T-helper 1 cell (primary cell): ENCODE data around the gene B4GALNT4.
"Not testable (repeated sequence)": the region's sequence is repeated elsewhere in the genome, so short reads cannot be mapped to it uniquely, and the experiment has no call there.

Experiments used
- DNase-seq, 5 donors: peaks; one replicate each; pipeline ENCODE4 v3.0.0-alpha.2; 2012 to 2020

B4GALNT4 gene

DNA sequence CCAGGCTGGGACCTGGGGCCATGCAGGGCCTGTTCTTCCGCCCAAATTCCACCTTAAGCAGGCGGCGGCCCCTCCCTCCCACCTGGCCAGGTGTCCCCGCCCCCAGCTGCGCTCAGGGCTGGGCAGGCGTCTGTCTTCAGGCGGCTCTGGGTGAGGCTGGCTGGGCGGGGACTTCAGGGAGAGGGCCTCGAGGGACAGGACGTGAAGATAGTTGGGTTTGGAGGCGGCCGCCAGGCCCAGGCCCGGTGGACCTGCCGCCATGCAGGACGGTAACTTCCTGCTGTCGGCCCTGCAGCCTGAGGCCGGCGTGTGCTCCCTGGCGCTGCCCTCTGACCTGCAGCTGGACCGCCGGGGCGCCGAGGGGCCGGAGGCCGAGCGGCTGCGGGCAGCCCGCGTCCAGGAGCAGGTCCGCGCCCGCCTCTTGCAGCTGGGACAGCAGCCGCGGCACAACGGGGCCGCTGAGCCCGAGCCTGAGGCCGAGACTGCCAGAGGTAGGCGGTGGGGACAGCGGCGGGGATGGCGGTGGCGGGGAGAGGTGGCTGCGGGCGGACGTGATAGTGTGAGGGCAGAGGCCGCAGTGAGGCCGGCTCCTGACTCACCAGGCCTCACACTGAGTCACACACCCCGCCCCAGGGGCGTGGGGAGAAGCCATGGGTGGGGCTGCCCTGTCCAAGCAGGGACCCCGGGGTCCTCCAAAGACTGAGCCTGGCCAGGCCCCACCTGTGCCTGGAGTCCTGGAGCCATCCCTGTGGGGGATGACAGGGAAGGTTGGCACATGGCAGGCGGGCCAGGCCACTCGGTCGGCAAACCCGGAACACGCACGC, 24.9 kb downstream of the B4GALNT4 start, which contains the start of gene PKP3:
Gene PKP3 (plus strand): TSS at position 176 of the 824 bp plus-strand sequence. CDS start 84 bp downstream, at position 260.
- DNase-seq, result no peak

DNA sequence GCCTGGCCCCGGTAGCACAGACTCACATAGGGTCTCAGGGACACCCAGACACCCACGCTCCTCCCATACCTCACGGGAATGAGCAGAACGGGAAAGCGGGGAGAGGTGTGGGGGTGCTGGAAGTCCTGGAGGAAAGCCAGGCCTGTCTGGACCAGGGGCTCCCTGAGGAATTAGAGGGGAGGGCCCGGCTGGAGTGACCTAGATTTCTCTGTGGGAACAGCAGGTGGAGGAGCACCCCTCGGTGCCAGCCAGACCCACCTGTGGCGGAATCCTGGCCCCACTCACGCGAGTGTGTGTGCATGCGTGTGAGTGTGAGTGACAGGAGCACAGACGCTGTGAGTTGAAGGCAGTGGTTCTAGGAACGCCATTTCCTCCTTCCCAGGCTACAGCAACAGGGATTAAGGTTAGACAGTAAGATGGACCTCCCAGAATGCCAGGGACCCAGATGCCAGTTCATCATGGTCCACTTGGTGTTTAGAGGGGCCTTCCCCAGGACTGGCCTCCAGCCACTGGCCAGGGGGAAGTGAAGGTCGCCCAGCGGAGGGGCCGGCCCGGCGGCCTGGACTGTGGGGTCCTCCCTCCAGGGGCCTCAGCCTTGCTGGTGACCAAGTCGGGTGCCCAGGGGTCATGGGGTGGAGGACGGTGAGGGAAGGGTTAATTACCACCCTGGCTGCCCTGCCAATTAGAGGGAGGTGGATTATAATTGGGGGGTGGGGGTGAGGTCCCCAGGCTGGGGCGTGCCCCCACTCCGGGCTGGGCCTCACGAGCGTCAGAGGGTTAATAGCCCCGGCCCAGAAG, 25.8 kb downstream of the B4GALNT4 start:
- DNase-seq, result no peak

DNA sequence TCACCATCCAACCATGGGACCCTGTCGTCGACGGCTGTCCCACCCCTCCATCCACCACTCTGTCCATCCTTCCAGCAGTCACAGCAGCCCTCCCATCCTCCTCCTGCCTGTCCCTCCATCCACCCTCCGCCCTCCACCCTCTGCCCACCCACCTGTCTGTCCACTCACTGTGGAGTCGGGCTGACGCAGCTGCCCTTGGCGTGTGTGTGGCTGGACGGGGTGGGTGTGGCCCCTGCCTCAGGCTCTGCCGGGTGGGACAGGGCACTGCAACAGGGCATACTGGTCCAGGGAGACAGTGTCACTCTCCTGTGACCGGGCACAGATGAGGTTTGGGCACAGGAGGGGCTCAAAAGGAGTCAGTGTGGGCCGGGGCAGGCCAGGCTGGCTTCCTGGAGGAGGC, 26.6 kb downstream of the B4GALNT4 start:
- no peak for DNase-seq

DNA sequence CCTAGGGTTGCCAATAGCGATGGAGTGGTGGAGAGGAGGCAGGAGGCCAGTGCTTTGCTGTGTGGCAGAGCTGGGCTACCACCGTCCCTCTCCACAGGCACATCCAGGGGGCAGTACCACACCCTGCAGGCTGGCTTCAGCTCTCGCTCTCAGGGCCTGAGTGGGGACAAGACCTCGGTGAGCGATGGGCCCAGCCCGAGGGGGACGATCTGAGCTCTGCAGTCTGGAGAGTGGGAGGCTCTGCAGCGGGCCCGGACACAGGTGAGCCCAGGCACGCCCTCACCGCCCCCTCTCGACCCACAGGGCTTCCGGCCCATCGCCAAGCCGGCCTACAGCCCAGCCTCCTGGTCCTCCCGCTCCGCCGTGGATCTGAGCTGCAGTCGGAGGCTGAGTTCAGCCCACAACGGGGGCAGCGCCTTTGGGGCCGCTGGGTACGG, 27.2 kb downstream of the B4GALNT4 start:
- no peak for DNase-seq

DNA sequence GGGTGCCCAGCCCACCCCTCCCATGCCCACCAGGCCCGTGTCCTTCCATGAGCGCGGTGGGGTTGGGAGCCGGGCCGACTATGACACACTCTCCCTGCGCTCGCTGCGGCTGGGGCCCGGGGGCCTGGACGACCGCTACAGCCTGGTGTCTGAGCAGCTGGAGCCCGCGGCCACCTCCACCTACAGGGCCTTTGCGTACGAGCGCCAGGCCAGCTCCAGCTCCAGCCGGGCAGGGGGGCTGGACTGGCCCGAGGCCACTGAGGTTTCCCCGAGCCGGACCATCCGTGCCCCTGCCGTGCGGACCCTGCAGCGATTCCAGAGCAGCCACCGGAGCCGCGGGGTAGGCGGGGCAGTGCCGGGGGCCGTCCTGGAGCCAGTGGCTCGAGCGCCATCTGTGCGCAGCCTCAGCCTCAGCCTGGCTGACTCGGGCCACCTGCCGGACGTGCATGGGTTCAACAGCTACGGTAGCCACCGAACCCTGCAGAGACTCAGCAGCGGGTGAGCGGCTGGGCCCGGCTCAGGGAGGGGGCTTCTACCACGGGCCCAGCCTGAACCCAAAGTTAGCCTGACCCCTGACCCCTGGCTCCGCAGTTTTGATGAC, 27.7 kb downstream of the B4GALNT4 start:
- peak in 1 of 5 donors; percentile 68 for DNase-seq

DNA sequence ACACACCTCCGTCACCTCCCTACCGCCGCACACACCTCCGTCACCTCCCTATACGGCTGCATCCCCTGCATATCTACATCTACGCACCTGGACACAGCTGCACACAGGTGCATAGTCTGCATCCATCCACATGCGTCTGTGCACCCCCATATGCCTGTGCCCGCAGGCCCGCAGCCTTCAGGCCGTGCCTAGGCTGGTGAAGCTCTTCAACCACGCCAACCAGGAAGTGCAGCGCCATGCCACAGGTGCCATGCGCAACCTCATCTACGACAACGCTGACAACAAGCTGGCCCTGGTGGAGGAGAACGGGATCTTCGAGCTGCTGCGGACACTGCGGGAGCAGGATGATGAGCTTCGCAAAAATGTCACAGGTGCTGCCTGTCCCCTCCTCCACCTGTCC, 29.5 kb downstream of the B4GALNT4 start:
- peak in 1 of 5 donors; percentile 51 for DNase-seq

DNA sequence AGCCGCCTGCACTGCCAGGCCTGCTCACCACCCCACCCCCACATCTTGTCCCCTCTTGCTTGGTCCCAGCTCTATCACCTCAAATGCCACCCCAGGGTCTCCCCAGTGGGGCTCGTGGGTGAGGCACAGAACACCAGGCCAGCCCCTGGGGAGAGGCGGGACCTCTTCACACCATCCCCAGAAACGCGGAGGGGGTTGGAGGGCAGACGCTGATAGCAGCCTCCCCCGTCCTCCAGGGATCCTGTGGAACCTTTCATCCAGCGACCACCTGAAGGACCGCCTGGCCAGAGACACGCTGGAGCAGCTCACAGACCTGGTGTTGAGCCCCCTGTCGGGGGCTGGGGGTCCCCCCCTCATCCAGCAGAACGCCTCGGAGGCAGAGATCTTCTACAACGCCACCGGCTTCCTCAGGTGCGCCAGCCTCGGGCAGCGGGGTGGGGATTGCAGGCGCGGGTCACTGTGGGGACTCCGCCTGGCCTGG, 30.5 kb downstream of the B4GALNT4 start:
- no peak for DNase-seq

DNA sequence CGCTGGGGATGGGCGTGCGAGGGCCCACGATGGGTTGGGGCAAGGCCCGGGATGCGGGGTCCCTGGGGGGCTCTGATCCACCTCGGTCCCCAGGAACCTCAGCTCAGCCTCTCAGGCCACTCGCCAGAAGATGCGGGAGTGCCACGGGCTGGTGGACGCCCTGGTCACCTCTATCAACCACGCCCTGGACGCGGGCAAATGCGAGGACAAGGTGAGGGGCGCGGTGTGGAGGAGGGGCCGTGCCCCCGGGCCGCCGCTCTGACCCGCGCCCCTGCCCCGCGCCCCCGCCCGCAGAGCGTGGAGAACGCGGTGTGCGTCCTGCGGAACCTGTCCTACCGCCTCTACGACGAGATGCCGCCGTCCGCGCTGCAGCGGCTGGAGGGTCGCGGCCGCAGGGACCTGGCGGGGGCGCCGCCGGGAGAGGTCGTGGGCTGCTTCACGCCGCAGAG, 31.0 kb downstream of the B4GALNT4 start:
- no peak for DNase-seq

DNA sequence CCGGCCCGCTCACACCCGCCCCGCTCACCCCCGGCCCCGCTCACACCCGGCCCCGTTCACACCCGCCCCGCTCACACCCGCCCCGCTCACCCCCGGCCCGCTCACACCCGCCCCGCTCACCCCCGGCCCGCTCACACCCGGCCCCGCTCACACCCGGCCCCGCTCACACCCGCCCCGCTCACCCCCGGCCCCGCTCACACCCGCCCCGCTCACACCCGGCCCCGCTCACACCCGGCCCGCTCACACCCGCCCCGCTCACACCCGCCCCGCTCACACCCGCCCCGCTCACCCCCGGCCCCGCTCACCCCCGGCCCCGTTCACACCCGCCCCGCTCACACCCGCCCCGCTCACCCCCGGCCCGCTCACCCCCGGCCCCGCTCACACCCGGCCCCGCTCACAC, 31.9 kb downstream of the B4GALNT4 start:
- not testable (repeated sequence) for DNase-seq

DNA sequence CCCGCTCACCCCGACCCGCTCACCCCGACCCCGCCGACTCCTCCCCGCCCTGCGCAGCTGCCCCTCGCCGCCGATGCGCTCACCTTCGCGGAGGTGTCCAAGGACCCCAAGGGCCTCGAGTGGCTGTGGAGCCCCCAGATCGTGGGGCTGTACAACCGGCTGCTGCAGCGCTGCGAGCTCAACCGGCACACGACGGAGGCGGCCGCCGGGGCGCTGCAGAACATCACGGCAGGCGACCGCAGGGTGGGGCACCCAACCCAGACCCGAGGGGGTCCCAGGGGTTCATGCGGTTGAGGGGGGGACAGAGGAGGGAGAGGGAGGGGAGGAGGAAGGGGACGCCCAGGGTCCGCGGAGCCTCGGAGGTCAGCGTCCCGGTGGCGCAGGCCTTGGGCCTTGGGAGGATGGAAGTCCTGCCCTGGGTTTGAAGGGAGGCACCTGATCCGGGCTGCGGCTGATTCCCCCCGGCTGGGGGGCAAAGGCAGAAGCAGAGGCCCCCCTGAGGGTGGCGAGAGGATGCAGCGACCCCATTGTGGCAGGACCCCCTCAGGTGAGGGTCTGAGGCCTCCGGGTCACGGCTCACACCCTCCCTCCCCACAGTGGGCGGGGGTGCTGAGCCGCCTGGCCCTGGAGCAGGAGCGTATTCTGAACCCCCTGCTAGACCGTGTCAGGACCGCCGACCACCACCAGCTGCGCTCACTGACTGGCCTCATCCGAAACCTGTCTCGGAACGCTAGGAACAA, 33.9 kb downstream of the B4GALNT4 start:
- peak in 1 of 5 donors; percentile 11 for DNase-seq

DNA sequence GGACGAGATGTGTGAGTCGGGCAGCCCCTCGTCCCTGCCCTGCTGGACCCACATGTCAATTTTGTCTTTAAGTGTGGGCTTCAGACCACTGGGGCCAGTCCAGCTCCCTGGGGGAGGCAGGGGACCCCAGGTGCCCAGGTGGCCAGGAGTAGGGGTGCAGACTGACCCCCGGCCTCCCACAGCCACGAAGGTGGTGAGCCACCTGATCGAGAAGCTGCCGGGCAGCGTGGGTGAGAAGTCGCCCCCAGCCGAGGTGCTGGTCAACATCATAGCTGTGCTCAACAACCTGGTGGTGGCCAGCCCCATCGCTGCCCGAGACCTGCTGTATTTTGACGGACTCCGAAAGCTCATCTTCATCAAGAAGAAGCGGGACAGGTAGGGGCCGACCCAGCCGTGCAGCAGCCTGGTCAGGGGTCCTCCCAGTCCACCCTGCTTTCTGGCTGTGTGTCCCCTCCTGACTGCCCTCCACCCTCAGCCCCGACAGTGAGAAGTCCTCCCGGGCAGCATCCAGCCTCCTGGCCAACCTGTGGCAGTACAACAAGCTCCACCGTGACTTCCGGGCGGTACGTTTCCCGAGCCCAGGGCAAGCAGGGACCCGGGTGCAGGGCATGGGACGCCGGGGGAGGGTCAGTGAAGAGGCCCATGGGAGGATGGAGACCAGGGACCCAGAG, 34.6 kb downstream of the B4GALNT4 start:
- peak in 1 of 5 donors; percentile 10 for DNase-seq

DNA sequence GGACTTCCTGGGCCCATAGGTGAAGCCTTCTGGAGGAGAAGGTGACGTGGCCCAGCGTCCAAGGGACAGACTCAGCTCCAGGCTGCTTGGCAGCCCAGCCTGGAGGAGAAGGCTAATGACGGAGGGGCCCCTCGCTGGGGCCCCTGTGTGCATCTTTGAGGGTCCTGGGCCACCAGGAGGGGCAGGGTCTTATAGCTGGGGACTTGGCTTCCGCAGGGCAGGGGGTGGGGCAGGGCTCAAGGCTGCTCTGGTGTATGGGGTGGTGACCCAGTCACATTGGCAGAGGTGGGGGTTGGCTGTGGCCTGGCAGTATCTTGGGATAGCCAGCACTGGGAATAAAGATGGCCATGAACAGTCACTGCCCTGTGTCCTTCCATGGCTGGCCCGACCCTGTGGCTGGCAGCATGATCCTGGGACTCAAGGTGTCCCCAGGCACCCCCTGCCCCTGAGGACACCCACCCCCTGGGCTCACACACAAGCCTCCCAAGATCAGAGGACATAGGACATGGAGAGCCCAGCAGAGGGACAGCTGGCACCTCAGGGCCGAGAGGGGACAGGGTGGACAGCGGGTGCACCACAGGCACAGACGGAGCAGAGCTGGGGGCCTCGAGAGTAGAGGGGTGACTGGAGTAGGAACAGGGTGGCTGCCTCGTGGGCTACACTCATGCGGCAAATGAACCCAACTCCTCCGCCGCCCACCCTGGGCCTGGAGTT, 35.4 kb downstream of the B4GALNT4 start:
- no peak for DNase-seq

DNA sequence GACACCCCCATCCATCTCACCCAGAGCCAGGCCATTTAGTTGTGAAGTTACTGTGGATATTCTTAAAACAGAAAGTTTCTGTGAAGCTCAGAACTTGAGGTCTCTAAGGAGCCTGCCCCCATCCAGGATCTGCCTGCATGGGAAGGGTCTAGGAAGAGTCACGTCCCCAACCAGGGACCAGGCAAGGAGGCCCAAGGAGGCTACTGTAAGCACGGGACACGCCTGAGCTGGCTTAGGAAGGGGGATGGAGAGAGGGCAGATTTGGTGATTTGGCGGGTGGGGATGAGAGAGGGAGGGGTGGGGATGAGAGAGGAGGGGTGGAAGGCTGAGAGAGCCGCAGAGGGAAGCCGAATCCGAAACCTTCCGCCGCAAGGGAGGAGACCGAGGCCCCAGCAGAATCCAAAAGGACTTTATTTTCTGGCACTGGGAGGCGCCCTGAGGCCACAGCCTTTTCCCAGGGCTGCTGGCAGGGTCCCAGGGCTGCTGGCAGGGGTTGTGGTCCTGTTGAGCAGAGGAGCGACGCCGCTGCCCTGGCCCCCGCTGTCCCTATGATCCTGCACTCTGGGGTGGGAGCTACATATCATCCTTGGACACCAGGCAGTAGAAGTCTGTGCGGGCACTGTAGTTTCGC, 36.1 kb downstream of the B4GALNT4 start:
- no peak for DNase-seq

DNA sequence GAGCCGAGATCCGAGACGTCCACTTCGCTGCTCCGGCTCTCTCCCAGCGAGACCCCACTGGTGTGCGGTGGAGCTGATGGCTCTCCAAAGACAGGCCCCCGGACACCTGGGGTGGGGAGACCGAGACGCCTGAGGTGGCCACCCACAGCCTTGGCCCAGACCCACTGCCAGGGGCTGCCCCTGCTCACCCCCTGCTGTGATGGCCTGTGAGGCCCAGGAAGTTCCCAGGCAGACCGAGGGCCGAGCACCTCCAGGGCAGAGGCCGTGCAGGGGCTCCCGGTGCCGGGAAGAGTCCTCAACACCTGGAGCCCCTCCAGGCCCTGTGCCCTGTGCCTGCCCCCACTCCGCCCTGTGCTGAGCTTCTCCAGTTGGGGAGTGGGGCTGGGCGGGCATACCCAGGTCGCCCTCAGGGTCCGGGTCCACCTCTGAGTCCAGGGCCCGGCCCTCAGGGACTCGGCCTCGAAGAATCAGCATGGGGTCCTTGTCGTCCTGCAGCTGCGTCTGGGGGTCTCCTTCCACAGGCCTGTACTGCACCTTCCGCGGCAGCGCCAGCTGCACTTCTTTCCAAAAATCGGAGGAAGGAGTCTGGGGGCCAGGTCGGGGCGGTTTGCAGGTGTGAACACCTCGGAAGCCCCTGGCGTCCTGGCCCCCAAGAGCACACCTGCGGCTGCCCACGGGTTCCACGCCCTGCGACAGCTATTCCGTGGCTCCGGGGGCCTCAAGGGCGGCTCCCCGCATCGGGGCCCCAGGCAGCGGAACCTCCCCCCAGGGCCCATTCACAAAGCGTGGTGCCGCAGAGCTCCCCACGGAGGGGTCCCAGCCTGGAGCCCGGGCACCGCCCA, 36.9 kb downstream of the B4GALNT4 start:
- DNase-seq, result peak in 1 of 5 donors; percentile 10

DNA sequence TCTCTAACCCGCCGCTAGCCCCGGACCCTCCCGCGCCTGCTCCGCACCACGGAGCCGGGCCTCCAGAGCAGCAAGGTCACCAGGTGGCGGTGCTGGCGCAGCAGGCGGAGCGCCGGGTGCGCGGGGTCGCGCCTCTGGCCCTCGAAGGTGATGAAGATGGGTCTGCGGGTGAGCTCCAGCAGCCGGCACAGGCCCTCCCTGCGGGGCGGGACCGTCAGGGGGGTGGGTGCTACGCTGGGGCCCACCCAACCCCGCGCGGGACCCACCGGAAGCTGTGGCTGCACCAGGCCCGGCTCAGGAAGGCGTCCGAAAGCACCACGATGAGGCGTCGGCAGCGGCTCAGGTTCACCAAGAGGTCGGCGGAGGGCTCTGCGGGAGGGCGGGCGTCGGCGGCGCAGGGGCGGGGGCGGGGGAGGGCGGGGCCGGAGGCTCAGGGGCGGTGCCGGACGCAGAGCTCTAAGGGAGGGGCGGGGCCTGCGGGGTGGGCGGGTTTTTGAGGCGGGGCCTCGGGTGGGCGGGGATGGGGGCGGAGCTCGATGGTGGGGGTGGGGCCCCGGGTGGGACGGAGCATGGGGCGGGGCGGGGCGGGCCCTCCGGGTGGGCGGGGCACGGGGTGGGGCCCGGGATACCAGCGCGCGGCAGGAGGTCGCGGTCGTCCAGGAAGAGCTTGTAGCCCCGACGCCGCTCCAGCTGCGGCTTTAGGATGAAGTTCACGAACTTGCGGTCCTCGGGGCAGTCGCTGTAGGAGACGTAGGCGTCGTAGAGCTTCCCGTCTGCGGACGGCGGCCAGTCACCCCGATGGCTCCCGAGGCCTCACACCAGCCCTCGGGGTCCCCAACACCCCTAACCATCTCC, 37.7 kb downstream of the B4GALNT4 start:
- peak; percentile 89 to 94 (median 93) for DNase-seq

DNA sequence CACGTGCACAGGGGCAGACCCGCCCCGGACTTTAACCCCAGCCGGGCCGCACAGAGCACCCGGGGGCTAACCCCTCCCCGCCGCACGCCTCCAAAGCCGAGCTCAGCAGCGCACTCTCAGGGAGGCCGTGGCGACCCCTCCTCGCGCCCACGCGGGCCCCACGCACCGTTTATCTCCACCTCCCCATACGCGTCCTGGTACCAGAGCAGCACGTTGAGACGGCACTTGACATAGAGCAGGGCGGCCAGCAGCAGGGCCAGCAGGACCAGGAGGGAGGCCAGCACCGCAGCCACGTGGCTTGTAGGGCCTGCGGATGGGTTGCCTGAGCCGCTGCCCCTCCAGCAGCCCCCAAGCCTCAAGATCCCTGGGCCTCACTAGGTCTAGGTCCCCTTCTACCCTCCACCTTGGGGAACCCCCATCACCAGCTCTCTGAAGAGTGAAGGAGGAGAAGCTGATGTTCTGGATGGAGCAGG, 38.4 kb downstream of the B4GALNT4 start:
- peak in 1 of 5 donors; percentile 40 for DNase-seq

DNA sequence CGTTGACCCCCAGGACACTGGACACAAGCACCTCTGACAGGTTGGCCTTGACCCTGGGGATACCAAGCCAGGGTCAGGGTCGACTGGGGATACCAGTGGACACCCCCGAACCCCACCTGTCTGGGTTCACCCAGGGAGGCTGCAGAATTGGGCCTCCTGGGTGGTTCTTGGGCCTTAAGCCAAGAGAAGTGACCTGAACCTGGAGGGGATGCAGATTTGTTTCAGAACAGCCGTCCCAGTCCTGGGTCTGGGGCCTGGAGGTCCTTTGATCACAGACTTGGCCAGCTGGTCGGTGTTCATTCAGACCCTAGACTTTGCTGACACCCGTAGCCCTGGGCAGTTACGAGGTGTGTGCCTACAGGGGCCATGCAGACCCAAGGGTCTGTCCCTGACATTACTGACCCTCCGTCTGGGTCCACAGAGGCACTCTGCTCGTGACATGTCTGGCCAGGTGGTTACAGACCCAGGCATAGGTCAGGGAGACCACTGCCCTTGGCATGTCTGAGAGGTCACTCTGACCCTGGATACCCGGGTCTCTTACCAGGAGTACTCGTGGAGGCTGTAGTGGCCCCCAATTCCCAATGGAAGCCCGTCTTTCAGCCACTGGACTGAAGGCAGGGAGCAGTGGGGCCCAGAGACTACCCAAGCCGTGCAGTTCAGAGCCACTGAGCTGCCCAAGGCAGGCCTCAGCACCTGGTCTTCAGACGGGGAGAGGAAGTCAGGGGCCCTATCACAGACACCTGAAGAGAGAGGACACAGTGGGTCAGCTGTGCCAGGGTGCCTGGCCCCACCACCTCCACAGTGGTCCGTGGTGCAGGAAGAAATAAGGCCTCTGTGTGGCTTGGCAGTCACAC, 39.1 kb downstream of the B4GALNT4 start:
- no peak for DNase-seq
